Measurements from ENCODE around the gene CYS1.
"Not testable (repeated sequence)": the region's sequence is repeated elsewhere in the genome, so short reads cannot be mapped to it uniquely, and the experiment has no call there.

CYS1 gene

DNA sequence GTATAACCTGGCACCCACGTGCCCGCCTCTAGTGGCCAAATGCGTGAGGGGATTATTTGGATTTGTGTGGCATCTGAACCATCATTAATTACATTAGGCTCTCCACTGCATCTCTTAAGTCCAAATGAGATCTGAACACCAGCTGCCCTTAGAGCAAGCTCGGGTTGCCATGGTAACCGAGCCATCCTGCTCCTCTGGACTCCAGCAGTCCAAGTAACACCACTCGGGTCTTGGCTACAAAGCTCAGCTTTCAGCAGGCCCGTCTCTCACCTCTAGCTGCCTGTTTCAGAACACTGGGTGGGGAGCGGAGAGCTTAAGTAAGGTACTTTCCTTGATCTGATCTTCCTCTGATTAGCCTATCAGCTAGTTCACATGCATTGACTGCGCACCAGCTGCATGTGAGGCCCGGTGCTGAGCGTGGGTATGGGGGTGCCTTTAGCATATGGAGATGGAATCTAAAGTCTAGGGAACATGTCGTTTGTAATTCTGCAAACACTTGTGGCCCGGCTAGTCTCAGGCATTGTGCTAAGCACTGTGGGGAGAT lies 14.1 kb upstream of the CYS1 start:
- in situ Hi-C loops (cut with MboI; ENCODE audit: low sequenced_read_pairs) = no loop called here

DNA sequence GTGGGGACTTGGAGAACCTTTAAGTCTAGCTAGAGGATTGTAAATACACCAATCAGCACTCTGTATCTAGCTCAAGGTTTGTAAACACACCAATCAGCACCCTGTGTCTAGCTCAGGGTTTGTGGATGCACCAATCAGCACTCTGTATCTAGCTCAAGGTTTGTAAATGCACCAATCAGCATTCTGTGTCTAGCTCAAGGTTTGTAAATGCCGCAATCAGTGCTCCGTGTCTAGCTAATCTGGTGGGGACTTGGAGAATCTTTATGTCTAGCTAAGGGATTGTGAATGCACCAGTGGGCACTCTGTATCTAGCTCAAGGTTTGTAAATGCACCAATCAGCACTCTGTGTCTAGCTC lies 11.7 kb upstream of the CYS1 start:
- in situ Hi-C loops (cut with MboI; ENCODE audit: low sequenced_read_pairs) = not testable (repeated sequence)

DNA sequence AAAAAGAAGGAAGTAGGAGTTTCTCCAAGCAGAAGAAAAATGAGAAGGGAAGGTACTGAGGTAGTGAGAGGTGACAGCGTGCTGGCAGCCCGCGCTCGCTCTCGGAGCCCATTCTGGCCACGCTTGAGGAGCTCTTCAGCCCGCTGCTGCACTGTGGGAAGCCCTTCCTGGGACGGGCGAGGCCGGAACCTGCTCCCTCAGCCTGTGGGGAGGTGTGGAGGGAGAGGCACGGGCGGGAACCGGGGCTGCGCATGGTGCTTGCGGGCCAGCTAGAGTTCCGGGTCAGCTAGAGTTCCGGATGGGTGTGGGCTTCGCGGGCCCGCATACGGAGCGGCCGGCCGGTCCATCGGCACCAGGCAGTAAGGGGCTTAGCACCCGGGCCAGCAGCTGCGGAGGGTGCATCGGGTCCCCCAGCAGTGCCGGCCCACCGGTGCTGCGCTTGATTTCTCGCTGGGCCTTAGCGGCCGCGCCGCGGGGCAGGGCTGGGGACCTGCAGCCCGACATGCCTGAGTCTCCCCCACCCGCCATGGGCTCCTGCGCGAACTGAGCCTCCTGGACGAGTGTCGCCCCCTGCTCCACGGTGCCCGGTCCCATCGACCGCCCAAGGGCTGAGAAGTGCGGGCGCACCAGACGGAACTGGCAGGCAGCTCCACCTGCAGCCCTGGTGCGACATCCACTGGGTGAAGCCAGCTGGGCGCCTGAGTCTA lies 11.1 kb upstream of the CYS1 start:
- in situ Hi-C loops (cut with MboI; ENCODE audit: low sequenced_read_pairs) = no loop called here

DNA sequence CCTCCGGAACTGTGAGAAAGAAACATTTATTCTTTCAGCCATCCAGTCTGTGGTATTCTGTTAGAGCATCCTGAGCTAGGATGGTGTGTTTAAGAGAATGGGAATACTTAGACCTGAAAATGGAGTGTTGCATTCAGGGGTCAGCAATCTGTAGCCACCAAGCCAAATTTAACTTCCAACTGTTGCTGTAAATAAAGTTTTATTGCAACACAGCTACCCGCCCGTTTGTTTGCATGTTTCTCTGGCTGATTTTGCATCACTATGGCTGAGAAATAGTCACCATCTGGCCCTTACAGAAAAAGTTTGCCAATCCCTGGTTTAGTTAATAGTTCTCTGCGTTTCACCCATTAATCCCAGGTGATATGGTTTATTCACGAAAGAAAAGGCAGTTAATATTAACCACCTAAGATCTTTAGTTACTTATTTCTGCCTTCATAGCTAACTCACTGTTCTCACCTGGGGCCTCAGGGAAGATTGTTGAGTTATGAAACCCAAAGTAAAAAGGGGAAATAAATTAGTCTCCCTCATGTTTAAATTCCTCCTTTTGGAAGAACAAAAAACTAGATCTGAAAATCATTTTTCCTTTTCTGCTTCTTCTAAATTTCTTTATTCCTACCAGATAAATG lies 9.5 kb upstream of the CYS1 start:
- in situ Hi-C loops (cut with MboI; ENCODE audit: low sequenced_read_pairs) = no loop called here

DNA sequence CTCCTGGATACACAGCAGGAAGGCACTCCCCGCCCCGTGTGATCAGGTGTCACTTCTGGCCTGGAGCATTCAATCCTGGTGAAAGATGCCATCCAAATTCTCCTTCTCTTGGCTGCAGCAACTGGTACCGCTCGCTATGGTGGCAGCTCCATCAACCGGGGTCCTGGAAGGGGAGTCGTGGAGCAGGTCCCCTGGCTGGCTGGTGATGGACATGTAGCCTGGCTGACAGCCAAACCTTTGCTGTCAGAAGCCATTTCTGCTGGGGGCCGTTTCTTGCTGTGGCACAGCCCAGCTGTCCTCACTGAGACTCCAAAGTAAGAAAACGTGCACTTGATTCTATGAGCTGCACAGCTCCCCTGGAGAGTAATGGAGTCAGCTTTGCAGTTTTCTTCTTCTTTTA lies 7.1 kb upstream of the CYS1 start:
- in situ Hi-C loops (cut with MboI; ENCODE audit: low sequenced_read_pairs) = no loop called here

DNA sequence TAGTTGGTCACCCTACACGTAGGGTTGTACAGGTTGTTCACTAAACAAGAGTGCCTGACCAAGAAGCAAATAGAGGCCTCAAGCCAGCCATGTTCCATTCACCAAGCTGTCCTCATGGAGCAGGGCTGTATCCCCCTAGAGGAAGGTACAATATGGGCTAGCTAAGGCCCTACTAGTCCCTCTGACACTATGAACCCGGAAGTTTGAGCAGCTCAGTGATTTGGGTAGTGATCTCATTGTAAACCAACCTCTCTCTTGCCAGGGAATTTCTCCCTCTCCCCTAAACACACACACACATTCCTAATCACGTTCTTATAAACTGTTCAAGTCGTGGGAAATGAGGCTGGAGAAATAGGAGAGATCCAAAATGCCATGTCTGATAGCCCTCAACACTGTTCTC lies 6.7 kb upstream of the CYS1 start:
- in situ Hi-C loops (cut with MboI; ENCODE audit: low sequenced_read_pairs) = no loop called here

DNA sequence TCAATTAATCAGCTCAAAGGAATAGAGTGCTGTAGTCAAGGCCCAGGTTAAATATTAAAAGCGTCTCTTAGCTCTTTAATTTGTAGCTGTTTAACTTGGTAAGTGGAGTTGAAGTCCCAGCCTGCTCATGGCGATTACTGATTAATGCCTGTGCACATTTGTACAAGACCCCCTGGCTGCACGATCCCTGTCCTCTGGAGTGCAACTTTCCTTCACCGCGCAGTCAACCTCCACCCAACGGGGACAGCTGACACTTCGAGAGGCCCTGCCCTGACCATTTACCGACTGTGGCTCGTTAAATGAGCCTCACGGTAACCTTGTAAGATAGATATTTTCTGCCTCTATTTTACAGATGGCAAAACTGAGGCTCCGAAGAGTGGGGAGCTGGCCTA lies 5.5 kb upstream of the CYS1 start:
- in situ Hi-C loops (cut with MboI; ENCODE audit: low sequenced_read_pairs) = no loop called here

DNA sequence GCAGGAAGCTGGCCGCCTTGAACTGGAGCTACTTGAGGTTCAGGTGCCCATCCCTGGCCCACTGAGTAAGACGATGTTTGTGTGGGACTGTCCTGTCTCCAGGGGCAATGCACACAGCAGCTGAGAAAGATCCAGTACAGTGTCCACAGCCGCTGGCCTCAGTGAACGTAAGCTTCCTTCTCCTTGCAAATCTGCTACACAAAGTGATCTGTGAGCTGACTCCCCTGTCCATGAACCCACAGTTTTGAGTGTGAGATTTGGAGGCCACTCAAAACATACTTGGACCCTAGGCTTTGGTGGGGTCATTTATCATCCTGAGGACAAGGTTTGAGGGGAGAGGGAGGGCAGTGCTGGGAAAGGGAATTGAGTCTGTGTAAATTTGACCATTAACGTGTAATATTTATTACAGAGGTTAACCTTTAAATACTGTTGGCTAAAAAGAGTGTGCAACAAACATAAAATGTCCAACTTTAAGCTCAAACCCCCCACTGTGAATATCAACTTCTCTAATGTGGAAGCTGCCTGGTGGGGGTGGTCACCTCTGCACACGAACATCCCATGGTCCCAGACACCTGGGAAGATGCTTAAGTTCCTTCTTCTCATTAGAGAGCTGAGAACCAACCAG lies 4.9 kb upstream of the CYS1 start:
- in situ Hi-C loops (cut with MboI; ENCODE audit: low sequenced_read_pairs) = no loop called here

DNA sequence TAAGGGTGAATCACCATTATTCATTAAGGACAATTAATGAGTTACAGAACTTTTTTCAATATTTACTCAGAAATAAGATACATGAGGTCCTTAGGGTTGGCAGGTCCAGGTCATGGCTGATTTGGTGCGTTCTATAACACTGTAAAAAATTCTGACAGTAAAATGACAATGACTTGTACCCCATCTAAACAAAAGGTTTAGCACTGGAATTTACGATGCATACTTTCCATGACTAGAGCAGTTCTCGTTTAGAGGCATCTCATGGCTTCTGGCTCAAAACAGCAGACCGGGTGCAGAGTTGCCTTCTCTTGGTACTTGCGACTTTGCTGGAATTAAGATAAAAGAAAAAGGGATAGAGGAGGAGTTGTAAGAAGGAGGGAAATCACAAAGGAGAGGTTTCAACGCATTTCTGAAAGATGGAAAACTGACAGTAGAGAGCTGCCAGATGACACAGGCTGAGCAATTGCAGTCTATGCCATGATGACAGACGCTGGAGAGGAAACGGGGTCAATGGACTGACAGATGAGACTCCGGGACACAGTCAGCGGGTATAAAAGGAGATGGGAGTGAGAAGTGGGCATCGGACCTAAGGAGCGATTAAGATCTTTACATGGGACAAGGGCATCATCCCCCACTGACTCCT lies 4.1 kb upstream of the CYS1 start:
- in situ Hi-C loops (cut with MboI; ENCODE audit: low sequenced_read_pairs) = no loop called here

DNA sequence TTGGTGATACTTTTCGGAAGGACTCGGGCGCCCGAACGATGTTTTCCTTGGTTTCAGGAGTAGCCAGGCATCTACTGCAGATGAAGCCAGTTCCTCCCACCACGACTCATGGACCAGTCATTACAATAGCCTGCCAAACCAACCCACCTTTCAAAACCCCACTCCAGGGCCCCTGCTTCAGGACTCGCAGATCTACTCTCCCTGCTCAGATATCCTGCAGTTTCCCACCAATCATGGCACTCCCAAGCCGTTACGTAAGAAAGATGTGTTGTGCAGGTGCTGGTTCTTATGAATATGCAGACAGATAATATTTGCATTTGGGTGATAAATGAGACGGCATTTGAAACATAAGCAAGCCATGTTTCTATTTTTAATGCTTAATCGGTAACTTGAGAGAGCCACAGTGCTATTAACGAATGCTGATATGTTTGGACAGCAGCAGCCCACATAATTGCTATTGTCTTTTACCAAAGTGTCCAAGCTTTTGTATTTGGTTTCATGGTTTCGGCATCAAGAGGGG lies 3.5 kb upstream of the CYS1 start:
- in situ Hi-C loops (cut with MboI; ENCODE audit: low sequenced_read_pairs) = no loop called here

DNA sequence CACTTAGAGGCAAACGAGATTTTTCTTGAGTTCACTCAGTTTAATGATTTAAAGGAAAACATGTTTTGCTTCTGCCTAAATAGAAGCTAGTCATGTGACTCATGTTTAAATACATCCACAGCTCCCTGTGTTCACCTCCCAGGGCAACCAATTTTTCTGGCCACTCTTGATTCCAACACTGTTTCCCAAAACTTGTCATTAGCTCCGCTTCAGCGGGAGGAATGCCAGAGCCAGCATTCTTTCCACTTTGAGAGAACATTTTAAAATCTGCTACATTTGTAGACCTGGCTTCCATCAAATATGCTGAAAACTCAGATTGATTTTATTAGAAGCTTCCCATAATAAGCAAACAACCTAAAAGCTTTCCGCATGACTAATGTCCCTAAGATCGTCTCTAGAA lies 2.8 kb upstream of the CYS1 start:
- in situ Hi-C loops (cut with MboI; ENCODE audit: low sequenced_read_pairs) = no loop called here

DNA sequence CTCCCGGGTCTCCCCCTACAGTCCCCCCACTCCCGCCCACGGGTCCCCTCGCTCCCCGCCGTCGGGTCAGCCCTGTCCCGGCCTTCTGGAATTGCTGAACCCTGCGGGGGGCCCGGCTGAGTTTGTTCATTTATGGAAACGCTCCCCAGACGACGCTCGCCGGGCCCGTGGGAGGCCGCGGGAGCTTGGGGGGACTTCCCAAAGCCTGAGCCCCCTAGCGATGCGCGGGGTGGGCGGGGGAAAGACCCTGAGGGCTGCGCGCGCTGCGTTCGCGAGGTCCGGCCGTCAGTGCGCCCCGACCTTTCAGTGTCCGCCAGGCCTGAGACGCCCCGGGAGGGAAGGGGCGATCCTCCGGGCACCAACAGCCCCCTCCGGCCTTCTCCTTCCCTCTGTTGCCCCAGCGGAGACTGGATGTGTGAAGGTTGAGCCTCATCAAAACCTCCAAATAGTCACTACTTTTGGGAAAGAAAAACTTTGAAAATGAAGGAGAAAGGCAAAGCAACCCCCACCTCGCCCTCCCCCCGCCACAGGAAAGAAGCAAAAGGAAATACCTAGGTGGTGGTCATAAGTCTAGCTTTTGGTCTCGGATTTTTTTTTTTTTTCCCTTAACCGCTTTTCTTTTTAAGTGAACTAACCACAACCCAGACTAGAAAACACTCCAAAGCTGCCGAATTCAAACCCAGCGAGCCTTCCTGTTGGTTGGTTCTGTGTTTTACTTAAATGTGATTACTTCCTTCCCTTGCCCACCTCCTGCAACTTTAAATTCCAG lies 509 bp upstream of the CYS1 start:
- in situ Hi-C loops (cut with MboI; ENCODE audit: low sequenced_read_pairs) = no loop called here

DNA sequence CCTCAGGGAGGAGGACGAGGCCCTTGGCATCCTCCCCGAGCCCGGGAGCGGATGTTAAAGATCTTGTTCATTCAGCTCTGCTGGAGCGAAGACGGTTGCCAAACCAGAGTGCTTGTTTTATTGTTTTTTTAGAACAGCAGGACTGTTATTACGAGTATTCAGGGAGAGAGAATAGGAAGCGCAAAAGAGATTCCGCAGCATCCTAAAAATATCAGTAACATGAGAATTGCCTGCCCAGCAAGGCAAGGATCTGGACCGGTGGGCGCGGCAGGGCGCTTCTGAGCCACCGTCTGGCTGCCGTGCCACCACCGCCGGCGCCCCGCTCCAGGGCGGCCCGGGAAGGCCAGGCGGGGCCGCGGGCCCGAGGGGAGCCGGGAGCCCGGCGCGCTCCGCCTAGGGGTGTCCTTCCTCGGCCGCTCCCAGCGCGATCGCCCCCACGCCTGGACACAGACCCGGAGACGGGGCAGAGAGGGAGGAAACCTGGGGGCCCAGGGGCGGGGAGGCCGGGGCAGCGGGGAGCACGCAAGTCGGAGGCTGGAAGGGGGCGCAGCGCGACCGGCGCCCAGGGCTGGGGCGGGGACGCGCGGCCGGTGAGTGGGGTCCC lies 843 bp downstream of the CYS1 start:
- in situ Hi-C loops (cut with MboI; ENCODE audit: low sequenced_read_pairs) = no loop called here

DNA sequence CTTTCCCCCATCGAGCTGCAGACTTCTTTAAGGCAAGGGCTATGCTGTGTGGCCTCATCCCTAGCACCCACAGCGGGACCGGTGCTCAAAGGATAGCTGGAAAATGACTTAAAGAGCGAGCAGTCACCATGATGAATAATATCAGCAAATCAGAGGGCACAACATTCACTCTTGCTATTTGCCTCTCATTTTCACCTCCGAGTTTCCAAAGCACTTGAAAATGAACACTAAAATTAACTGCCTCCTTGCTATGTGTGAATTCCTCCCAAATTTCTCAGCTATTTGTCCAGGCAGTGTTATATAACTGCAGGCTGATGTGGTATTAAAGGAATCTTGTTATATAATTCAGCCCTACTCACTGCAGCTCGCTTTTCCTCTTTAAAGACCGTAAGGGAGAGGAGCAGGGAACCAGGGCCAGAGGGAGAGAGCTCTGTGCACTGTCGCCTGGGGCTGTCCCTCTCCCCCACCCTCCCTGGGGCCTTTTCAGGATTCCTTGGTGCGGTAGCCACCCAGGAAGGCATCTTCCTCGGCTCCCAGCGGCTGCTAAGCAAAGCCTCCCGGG lies 1.4 kb downstream of the CYS1 start:
- in situ Hi-C loops (cut with MboI; ENCODE audit: low sequenced_read_pairs) = no loop called here

DNA sequence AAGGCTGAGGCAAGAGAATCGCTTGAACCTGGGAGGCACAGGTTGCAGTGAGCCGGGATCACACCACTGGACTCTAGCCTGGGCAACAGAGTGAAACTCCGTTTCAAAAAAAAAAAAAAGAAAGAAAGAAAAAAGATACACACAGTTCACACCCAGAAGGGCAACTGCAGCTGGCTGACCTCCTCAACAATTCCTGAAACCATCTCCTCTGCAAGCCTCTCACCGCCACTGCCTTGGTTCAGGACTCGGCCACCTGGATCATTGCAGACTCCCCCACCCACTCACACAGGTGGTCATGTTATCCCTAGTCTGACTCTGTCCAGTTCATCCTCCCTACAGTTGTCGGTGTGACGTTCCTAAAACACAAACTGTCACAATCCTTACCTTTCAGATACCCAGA lies 2.2 kb downstream of the CYS1 start:
- in situ Hi-C loops (cut with MboI; ENCODE audit: low sequenced_read_pairs) = no loop called here

DNA sequence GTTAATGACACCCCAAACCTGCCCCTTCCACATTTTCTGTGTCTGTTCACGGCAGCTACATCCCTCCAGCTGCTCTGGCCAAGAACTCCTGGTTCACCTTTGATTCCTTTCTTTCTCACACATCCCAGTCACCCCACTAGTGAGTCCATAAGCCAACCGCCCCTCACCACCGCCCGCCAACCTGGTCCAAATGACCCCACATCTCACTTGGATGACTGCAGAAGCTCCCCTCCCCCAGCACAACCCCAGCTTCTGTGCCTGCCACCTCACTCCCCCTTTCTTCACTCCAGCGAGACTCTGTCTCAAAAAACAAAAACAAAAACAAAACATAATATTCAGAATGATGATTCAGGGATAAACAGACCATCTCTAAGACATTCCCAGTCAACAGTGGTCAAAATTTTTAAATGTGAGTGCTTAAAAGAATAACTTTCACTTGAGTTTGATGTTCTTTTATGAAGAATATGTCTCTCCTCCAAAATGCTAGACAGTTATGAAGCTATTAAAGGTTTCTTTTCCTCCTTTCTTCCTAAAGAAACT lies 3.2 kb downstream of the CYS1 start:
- in situ Hi-C loops (cut with MboI; ENCODE audit: low sequenced_read_pairs) = no loop called here

DNA sequence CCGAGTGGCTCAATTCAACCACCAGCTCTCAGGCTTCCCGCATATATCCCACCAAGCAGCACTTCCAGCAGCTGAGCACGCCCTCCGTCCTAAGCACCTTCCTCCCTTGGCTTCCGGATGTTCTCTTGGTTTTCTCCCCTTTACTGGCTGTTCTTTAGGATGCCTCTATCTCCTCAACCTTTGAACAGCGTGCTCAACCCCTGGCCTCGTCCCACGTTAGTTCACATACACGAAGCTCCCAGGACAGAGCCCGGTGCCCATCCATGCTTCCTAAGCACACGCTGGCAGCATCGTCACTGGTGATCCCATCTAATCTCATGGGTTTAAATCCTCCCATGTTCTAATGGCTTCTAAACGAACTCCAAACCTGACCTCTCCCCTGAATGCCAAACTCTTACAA lies 3.7 kb downstream of the CYS1 start:
- in situ Hi-C loops (cut with MboI; ENCODE audit: low sequenced_read_pairs) = no loop called here

DNA sequence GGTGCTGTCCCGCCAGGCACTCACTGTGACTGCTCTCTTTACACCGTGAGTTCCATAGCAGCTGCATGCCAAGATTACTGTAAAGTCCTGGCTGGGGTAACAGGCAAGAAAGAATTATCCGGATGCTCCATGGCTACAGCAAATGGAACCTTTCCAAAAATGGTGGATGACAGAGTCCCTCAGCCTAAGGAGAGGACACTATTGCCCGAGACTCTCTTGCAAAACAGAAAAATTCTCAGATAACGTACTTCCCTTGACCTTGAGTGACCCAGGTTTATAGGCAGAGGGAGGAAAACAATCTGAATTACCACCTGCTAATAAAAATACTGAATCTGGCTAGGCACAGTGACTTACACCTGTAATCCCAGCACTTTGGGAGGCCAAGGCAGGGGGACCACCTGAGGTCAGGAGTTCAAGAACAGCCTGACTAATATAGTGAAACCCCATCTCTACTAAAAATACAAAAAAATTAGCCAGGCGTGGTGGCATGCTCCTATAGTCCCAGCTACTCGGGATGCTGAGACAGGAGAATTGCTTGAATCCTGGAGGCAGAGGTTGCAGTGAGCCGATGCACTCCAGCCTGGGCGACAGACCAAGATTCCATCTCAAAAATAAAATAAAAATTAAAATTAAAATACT lies 4.5 kb downstream of the CYS1 start:
- in situ Hi-C loops (cut with MboI; ENCODE audit: low sequenced_read_pairs) = no loop called here

DNA sequence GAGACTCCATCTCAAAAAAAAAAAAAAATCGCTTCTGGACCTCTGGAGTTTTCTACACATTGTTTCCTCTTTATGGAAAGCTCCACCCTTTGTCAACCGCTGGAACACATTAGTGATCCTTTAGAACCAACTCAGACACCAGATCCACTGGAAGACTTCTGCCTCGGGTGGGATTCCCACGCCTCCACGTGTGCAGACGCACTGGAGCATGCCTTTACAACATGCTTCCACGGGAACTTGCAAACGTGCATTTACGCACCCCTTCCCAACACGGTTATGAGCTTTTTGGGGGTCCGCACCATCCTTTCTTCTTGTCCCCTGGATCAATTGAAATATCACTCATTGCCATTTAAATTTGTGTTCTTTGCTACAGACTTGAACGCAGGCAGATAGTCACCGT lies 5.1 kb downstream of the CYS1 start:
- in situ Hi-C loops (cut with MboI; ENCODE audit: low sequenced_read_pairs) = no loop called here
